HPDE6-E6E7 (cell line): ENCODE data around the gene NOS3.
A peak's percentile ranks its signal among the peaks of the same experiment; 100 is the strongest.
"Not testable (repeated sequence)": the region's sequence is repeated elsewhere in the genome, so short reads cannot be mapped to it uniquely, and the experiment has no call there.

Experiments
- DNase-seq: peaks from one replicate; pipeline ENCODE4 v3.0.0; 2011; ENCODE audit warnings: missing footprints; ENCODE audit errors: extremely low spot score

Gene NOS3

GRCh38 chr7:151017370-151017952 lies 26.6 kb downstream of the NOS3 start:
- DNase-seq: no peak

GRCh38 chr7:151017953-151018420 lies 27.2 kb downstream of the NOS3 start:
- no peak for DNase-seq

- no peak for DNase-seq
Measured at GRCh38 chr7:151018421-151019129, 27.8 kb downstream of the NOS3 start.

- DNase-seq: no peak
Measured at GRCh38 chr7:151019130-151019447, 28.3 kb downstream of the NOS3 start.

GRCh38 chr7:151020231-151020630 lies 29.4 kb downstream of the NOS3 start:
- no peak for DNase-seq

- no peak for DNase-seq
Measured at GRCh38 chr7:151023232-151023631, 32.4 kb downstream of the NOS3 start.

GRCh38 chr7:151024435-151025056 lies 33.7 kb downstream of the NOS3 start, which contains the start of gene ATG9B:
Gene ATG9B, minus strand, starts transcription at chr7:151024494. Its CDS starts 71 bp downstream, at chr7:151024423.
- DNase-seq: no peak

GRCh38 chr7:151025924-151026671 lies 35.3 kb downstream of the NOS3 start:
- peak; percentile 72 for DNase-seq

GRCh38 chr7:151026771-151027727 lies 36.2 kb downstream of the NOS3 start:
- not testable (repeated sequence) for DNase-seq

GRCh38 chr7:151027728-151028130 lies 36.9 kb downstream of the NOS3 start:
- not testable (repeated sequence) for DNase-seq

- peak; percentile 100 for DNase-seq
Measured at GRCh38 chr7:151028131-151028947, 37.5 kb downstream of the NOS3 start, which contains the start of gene ABCB8. Gene ABCB8, plus strand, starts transcription at chr7:151028450. Its CDS starts 66 bp downstream, at chr7:151028516.

GRCh38 chr7:151028948-151029501 lies 38.2 kb downstream of the NOS3 start:
- DNase-seq: no peak

GRCh38 chr7:151031011-151031410 lies 40.2 kb downstream of the NOS3 start:
- no peak for DNase-seq

GRCh38 chr7:151032936-151033863 lies 42.4 kb downstream of the NOS3 start:
- DNase-seq: no peak

- no peak for DNase-seq
Measured at GRCh38 chr7:151033864-151034249, 43.0 kb downstream of the NOS3 start.

GRCh38 chr7:151034312-151035025 lies 43.7 kb downstream of the NOS3 start:
- no peak for DNase-seq

GRCh38 chr7:151035026-151035717 lies 44.4 kb downstream of the NOS3 start:
- DNase-seq: no peak
